Fibroblast of the aortic adventitia (primary cell): ENCODE results near the gene ARID5B. TPM values are rescaled to one million over a fixed set of nuclear protein-coding genes. Genes with fewer than 3 reads are reported as not detected.

ENCODE experiments used
- DNase-seq: peaks from one replicate; pipeline ENCODE4 v3.0.0-alpha.2; 2010; ENCODE audit warnings: low read depth
- H3K4me3 ChIP-seq: 2 replicates; pipeline ENCODE4 v1.5.1; 2011; ENCODE audit warnings: low read depth, mild to moderate bottlenecking, control low read depth, low read length, moderate library complexity
- CTCF ChIP-seq: IDR thresholded peaks from 2 replicates; pipeline ENCODE4 v1.5.1; 2011; ENCODE audit warnings: mild to moderate bottlenecking, low read length, control low read depth, inconsistent platforms; ENCODE audit not compliant: insufficient read depth
- total RNA-seq: library from RNA; depleted of rRNA; stranded (reverse); fragments of >200 nt; gene quantifications from 2 replicates; pipeline ENCODE4 v1.2.3, GENCODE V29; 2012; ENCODE audit warnings: low replicate concordance

ARID5B gene
- total RNA-seq, 1 donor = 87.9 TPM

GRCh38 chr10:62048919-62049623 is 147.6 kb downstream of the ARID5B start:
- peak; percentile 97 for DNase-seq
- H3K4me3 ChIP-seq = peak overlapping the region; percentile 89
- no peak for TF ChIP-seq CTCF

DNA sequence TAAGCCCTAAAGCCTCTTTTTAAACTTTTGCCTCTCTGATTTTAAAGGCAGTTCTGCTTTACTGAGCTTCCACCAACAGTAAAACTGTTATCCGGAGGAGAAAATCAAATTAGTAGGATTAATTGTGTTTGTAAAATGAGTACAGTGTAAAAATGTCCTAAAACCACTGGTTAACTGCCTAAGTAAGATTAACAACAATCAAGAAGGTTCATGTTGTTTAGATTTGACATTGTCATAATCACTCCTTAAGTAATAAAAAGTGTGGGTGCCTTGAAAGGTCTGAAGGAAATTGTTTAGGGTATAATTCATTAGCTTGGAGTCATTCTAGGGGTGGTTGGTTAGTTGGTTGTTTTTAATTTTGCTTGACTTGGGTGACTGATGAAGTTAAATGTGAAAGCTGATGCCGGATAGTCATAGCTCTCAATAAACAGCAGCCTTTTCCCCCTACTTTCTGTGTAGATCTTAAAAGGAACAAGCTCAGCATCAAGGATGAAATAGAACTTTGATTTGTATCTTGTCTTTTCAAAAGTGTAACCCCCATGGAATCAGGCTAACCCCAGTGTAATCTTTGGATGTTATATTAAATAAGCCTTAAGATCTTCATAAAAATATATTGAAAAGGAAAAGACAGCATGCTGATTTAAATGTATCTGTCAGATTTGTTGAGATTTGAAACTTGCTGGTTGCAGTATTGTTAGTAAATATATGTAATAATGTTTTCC is 148.3 kb downstream of the ARID5B start:
- DNase-seq = peak; percentile 43
- no peak for TF ChIP-seq CTCF
- peak overlapping the region; percentile 89 for H3K4me3 ChIP-seq

DNA sequence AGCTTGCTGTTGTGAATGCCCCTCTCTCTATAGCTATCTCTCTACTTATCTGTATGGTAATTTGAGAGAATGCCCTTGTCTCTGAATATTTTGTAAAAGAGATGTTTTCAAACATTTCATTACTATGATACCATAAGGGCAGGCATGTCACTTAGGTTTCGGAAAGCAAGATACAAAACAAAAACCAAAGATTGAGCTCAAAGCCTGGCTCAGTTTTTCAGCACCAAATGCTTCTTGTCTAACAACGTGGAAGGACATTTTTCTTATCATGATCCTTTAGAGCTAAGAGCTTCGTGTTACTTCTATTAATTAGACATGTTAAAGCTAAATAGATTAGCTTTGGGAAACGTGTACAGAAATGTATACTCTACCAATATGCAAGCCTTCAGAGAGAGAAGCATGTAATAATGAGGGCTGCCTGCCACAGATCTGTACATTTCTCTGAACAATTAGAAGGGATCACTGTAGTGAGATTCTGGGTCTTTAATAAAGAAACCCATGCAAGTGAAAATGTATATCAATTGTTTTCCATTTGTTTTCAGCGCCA is 148.9 kb downstream of the ARID5B start:
- peak overlapping the region; percentile 89 for H3K4me3 ChIP-seq
- peak; percentile 46 for DNase-seq
- TF ChIP-seq CTCF = no peak

DNA sequence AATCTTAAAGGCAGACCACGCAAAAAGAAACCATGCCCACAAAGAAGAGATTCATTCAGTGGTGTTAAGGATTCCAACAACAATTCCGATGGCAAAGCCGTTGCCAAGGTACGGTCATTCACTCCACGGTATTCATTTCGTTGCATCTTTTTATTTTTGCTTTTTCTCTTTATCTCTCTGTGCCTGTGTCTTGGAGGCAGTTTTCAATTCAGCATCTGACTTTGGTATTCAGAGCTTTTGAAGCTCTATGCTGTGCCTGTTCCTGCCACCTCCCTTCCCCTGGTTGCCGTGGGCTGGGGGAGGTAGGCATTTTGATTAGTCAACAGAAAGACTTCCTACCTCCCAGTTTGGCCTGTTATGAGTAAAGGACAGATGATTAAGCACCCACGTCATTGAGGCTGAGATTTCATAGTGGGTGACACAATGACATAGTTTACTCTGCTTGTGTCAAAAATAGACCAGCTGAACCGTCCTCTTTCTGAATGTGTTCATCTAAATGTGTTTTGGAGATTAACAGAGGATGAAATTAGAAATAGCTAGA is 149.5 kb downstream of the ARID5B start:
- peak overlapping the region; percentile 89 for H3K4me3 ChIP-seq
- TF ChIP-seq CTCF = no peak
- DNase-seq = peak; percentile 92

- TF ChIP-seq CTCF = no peak
- peak overlapping the region; percentile 89 for H3K4me3 ChIP-seq
- no peak for DNase-seq
These were observed 150.8 kb downstream of the ARID5B start for GRCh38 chr10:62052276-62052675.

- peak overlapping the region; percentile 11 for H3K4me3 ChIP-seq
- no peak for TF ChIP-seq CTCF
- no peak for DNase-seq
These were observed 152.4 kb downstream of the ARID5B start for GRCh38 chr10:62053860-62054259.
